Astrocyte (in vitro differentiated cells and primary cell): Measurements from ENCODE around the gene ATP8A1.

Source experiments
- CTCF ChIP-seq: IDR thresholded peaks from 2 replicates; pipeline ENCODE4 v1.5.1; 2011; ENCODE audit warnings: low read depth, mild to moderate bottlenecking, inconsistent platforms, low read length, moderate library complexity; ENCODE audit not compliant: insufficient read depth
- EZH2 ChIP-seq: IDR thresholded peaks from 2 replicates; pipeline ENCODE4 v1.6.1; 2012; ENCODE audit warnings: mild to moderate bottlenecking, low read length, inconsistent platforms; ENCODE audit not compliant: insufficient read depth

- TF ChIP-seq CTCF = no peak
- TF ChIP-seq EZH2 = no peak
Observed at GRCh38 chr4:42625329-42625728, 31.6 kb downstream of the ATP8A1 start.
